GM18499 (cell line): ENCODE results near the gene TICAM2.

Source experiments
- ATAC-seq: cut with Tn5 transposase; IDR thresholded peaks from one replicate; pipeline ENCODE4 v1.9.1; 2021; ENCODE audit warnings: moderate number of reproducible peaks; ENCODE audit not compliant: insufficient read depth, unreplicated experiment

TICAM2 gene

GRCh38 chr5:115575167-115576070 is 26.9 kb downstream of the TICAM2 start:
- ATAC-seq = no peak

- no peak for ATAC-seq
These were observed 29.1 kb downstream of the TICAM2 start for GRCh38 chr5:115573133-115573532.

DNA sequence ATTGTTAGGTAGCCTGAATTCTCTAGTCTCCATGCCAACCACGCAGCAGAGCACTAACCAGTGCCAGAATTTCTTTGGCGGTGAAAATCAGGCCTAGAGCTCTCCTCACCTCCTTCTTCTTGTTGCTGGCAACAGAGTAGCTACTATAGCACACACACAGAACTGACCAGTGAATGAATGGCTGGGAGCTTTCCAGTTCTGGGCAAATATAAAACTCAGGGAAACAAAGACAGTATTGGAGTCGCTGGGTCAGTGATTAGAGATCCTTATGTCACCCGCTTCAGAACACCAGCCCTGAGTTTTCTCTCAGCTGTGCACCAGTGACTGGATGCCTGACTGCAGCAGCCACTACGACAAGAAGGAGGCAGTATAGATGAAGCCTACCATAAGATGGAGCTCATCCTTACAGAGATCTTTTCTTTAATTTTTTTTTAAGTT is 30.8 kb downstream of the TICAM2 start:
- no peak for ATAC-seq

DNA sequence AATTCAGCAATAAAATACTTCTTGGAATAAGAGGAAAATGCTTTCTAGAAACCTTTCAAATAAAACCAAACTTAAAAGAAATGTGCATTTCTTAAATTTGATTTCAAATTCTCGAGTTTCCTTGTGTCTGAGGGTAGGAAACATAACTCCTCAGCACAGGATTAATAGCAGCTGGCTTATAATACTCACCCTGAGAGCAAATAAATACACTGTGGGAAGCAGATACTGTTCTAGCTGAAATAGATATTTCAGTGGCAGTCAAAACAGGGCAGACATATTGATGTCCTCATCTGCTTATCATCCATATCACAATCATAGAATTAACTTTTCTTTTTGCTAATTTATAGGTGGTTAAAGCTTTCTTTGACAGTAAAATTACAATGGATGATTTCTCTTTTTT is 33.6 kb downstream of the TICAM2 start:
- ATAC-seq = no peak

- no peak for ATAC-seq
These were observed 37.0 kb downstream of the TICAM2 start for GRCh38 chr5:115565233-115565632.

DNA sequence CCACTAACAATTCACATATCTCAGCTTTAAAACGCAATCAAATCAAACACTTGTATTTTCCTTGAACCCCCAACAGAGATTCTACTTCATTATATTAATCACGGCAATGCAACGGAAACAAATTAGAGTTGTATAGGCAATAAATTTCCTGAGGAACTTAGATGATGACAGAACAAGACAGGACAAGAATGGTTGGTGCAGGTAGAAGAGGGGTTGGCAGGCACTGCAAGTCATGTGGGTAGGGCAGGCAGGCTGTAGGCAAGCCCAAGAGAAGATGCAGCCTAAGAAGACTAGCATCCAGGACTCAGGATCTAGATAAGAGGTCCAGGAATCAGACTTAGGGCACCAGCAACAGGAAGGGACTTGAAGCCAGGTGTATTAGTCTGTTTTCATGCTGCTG is 41.1 kb downstream of the TICAM2 start:
- no peak for ATAC-seq

DNA sequence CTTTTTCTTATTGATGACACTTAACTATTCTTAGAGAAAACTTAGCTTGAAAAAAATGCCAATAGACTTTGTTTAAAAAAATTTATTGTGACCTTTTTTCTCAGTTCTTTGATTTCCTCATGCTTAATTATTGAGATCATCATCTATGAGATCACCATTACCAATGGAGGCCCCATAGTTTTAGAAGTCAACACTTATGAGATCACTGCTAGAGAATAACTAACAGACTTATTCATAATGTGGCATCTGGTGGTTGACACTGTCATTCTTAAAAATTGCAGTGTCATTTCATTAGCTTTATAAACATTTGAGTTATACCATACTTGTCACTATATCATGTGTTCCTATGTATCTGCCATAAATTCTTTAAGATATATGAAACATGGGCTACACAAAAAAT is 42.8 kb downstream of the TICAM2 start:
- ATAC-seq = no peak

DNA sequence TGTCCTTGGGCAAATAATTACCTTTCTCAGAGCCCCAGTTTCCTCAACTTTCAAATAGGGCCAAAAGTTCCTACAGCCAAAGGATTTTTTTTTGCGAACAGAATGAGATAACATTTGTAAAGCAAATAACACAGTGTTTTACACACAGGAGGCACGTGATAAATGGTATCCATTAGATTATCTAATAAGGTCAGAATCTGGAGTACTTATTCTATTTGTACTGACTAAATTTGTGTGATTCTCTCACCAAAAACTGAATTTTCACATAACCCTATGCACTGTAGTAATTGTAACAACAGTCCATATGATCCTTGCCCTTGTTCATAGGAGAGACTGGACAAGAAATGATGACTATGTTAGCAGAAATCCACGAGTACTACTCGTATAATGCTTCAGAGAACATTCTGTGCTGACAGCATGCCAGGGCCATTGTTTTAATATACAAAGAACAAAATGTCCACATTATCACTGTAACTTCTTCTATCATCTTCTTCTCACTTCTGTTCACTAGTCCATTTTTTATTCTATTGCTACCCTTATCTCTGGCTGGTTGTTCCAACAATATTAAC is 43.8 kb downstream of the TICAM2 start:
- ATAC-seq = no peak

DNA sequence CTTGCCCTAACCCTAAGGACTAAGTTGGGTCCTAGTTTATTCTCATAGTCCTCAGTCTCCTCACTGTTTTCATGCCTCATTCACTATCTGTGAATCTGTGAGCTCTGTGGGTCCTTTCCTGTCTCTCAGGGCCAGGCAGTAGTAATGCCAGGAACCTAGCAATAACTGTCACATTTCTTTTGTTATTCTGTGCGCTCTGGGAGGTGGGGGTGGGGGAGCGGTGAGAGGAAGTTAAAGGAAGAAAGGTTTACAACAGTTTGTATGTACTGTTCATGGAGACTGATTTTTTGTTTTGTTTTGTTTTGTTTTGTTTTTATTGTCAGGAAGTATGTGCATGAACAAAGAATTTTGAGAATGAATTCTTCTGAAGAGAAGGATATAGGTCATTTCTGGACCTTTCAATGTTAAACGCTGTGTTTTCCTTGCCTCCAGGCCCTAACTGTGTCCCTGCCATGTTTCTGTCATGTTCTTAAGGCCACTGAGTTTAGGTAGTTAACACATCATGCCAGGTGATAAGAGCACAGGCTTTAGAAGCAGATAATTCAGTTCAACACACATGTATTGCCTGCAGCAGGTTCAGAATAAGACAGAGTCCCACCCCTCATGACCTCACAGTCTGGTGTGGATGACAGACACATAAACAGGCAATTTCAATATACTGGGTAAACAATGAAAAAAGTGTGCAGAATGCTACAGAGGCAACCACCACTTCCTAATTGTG is 44.5 kb downstream of the TICAM2 start:
- ATAC-seq = no peak

GRCh38 chr5:115556276-115556675 is 46.0 kb downstream of the TICAM2 start:
- ATAC-seq = no peak

GRCh38 chr5:115555084-115555633 is 47.1 kb downstream of the TICAM2 start:
- no peak for ATAC-seq

GRCh38 chr5:115553082-115553481 is 49.2 kb downstream of the TICAM2 start:
- ATAC-seq = no peak

DNA sequence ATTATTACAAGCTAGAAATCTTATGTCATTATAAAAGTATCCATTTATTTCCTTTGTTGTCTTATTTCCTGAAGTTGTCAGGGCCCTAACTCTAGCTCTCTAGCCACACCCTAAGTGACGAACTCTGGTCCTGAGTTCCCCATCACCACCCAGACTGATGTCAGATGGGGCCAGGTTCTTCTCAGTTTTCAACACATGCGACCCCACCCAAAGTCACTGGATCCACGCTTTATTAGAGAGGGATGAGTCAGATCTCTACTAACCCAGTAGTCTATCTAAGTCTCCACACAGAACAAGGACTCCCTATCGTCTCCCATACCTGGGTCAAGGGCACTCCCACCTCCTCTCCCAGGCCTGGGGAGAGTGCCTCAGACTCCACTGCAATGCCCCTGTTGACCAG is 50.9 kb downstream of the TICAM2 start:
- ATAC-seq = no peak

GRCh38 chr5:115549154-115549553 is 53.1 kb downstream of the TICAM2 start:
- no peak for ATAC-seq

DNA sequence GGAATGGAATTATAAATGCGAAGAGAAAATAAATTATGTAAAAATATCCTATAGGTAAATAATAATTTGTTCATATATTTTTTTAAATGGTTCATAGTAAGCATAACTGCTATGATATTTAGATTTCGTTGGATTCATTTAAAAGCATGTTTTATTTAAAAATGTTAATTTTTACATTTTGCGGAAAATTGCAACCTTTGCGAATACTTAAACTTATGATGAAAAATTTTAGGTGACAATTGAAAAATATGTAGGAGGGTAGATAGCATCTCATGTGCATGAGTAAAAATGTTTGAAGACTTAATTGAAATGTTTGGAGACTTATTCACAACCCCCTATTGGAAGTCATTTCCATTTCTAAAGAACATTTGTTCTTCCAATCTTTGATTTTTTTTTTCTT is 53.6 kb downstream of the TICAM2 start:
- ATAC-seq = no peak

- no peak for ATAC-seq
These were observed 56.9 kb downstream of the TICAM2 start for GRCh38 chr5:115545351-115545882.

DNA sequence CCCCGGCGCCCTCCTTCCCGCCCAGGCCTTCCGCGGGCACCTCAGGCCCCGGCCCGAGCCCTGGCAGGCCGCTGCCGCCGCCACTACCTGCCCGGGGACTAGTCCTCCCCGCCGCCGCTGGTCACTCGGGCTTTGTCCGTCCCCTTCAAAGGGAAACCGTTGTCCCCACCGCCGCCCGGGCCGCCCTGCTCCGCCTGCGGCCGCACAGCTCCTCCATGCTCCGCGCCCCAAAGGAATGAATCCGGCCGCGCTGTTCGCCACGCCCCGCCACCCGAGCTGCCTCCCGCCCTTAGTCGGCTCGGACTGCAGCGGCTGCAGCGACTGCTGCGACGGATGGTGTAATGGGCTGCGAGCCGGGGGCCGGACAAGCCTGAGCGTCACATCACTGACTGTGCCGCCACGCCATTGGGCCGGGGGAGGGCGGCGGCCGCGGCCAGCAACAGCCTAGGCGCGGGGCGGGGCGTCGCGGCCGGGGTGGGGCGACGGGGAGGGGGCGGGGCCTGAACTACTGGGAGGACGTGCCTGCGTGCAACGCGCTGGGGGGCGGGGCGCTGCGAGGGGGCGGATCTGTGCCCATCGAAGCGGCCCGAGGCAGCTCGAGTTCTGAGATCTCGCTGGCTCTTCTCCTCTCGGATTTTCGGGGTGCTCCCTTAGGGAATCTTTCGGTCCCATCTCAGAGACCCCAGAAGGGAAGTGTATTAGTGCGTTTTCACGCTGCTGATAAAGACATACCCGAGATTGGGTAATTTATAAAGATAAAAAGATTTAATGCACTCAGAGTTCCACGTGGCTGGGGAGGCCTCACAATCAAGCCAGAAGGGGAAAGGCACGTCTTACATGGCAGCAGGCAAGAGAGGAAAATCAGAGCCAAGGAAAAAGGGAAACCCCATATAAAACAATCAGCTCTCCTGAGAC is 57.6 kb downstream of the TICAM2 start, which contains the start of gene FEM1C:
FEM1C (minus strand) TSS at position 340 of the 915 bp plus-strand sequence. CDS start 1,282 bp downstream, outside the sequence.
- peak; percentile 94 for ATAC-seq

GRCh38 chr5:115544043-115544435 is 58.2 kb downstream of the TICAM2 start:
- no peak for ATAC-seq

GRCh38 chr5:115543365-115544042 is 58.8 kb downstream of the TICAM2 start:
- ATAC-seq = no peak
